Germinal center (tissue), 1 donor: ENCODE measurements around the gene MAGI1.
"Not testable (repeated sequence)": the region's sequence is repeated elsewhere in the genome, so short reads cannot be mapped to it uniquely, and the experiment has no call there.

Experiments
- DNase-seq: peaks from one replicate; pipeline ENCODE4 v3.0.0; 2012; ENCODE audit warnings: mixed read lengths, low spot score

The MAGI1 gene

GRCh38 chr3:65523878-65524277 is 514.8 kb downstream of the MAGI1 start:
- no peak for DNase-seq

- no peak for DNase-seq
Measured at GRCh38 chr3:65521032-65521431, 517.7 kb downstream of the MAGI1 start.

GRCh38 chr3:65516998-65517397 is 521.7 kb downstream of the MAGI1 start:
- no peak for DNase-seq

GRCh38 chr3:65514317-65514716 is 524.4 kb downstream of the MAGI1 start:
- not testable (repeated sequence) for DNase-seq

- DNase-seq: not testable (repeated sequence)
Measured at GRCh38 chr3:65509423-65509794, 529.3 kb downstream of the MAGI1 start.

- DNase-seq: no peak
Measured at GRCh38 chr3:65508750-65509422, 529.8 kb downstream of the MAGI1 start.

- DNase-seq: no peak
Measured at GRCh38 chr3:65507437-65507836, 531.3 kb downstream of the MAGI1 start.

GRCh38 chr3:65503776-65504175 is 534.9 kb downstream of the MAGI1 start:
- DNase-seq: no peak

- no peak for DNase-seq
Measured at GRCh38 chr3:65502526-65502925, 536.2 kb downstream of the MAGI1 start.

GRCh38 chr3:65500398-65501306 is 538.1 kb downstream of the MAGI1 start:
- no peak for DNase-seq

- no peak for DNase-seq
Measured at GRCh38 chr3:65497846-65498245, 540.9 kb downstream of the MAGI1 start.

GRCh38 chr3:65497236-65497635 is 541.5 kb downstream of the MAGI1 start:
- DNase-seq: no peak

- DNase-seq: no peak
Measured at GRCh38 chr3:65493938-65494337, 544.8 kb downstream of the MAGI1 start.

GRCh38 chr3:65493371-65493882 is 545.3 kb downstream of the MAGI1 start:
- no peak for DNase-seq

GRCh38 chr3:65492249-65492648 is 546.5 kb downstream of the MAGI1 start:
- DNase-seq: no peak

- no peak for DNase-seq
Measured at GRCh38 chr3:65490114-65490513, 548.6 kb downstream of the MAGI1 start.

GRCh38 chr3:65489253-65489652 is 549.5 kb downstream of the MAGI1 start:
- DNase-seq: no peak

GRCh38 chr3:65485826-65486469 is 552.8 kb downstream of the MAGI1 start:
- no peak for DNase-seq

- DNase-seq: no peak
Measured at GRCh38 chr3:65484964-65485363, 553.8 kb downstream of the MAGI1 start.

GRCh38 chr3:65483480-65483879 is 555.2 kb downstream of the MAGI1 start:
- DNase-seq: no peak

- DNase-seq: no peak
Measured at GRCh38 chr3:65483011-65483410, 555.7 kb downstream of the MAGI1 start.

- DNase-seq: no peak
Measured at GRCh38 chr3:65481085-65481484, 557.6 kb downstream of the MAGI1 start.

GRCh38 chr3:65479990-65480389 is 558.7 kb downstream of the MAGI1 start:
- DNase-seq: no peak
